ENCODE data around the gene CIB2. TPM values are rescaled to one million over a fixed set of nuclear protein-coding genes. Genes with fewer than 3 reads are reported as not detected.

Gene CIB2
- total RNA-seq, 1 experiment from 2014 or later = 43.2 TPM

DNA sequence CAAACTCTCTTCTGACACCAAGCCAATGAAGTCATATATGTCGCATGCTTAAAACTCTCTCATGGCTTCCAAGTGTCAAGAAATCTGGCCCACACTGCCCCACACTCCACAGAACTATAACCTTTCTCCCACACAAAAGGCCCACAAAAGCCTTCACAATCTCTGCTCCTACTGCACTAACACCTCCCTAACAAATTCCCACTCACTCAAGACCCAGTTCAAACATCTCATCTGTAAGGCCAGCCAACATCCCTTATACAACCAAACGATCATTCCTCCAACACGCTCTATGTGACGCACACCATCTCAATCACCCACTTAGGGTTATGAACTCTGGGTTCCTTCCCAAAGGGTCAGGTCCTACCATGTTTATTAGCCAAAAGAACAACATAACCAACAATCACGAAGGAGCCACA, 67.3 kb downstream of the CIB2 start:
- no peaks in the 10 kb centered on the region for H3K9me3 Mint-ChIP-seq
- no peaks in the 10 kb centered on the region for H3K27me3 Mint-ChIP-seq (ENCODE audit: low read depth)
- peaks cover 18 to 44% of the 10 kb centered on the region in 2 experiments for H3K4me1 Mint-ChIP-seq
- Histone ChIP-seq H2BK5ac (ENCODE audit: insufficient read length, low read length) (no peak overlapping the region), H4K8ac (replicated peaks; ENCODE audit: insufficient read length, low read depth, low read length) (no peak overlapping the region), H2AFZ (ENCODE audit: low read length) (no peak overlapping the region), H3K18ac (ENCODE audit: insufficient read length, low read depth, low read length) (no peak overlapping the region), H3K9ac (ENCODE audit: extremely low read depth, insufficient read length, low read length) (no peak overlapping the region), H3K23me2 (ENCODE audit: insufficient read length, low read depth, low read length, poor library complexity, severe bottlenecking) (no peaks in the 10 kb centered on the region), H3K79me2 (ENCODE audit: insufficient read depth, low read length) (peaks cover 3% of the 10 kb centered on the region; the same call in 1 of the 2 replicates), H4K20me1 (ENCODE audit: control insufficient read depth, insufficient read depth, insufficient read length) (no peaks in the 10 kb centered on the region), H3T11ph (ENCODE audit: low read length) (no peak overlapping the region), H3K56ac (ENCODE audit: insufficient read length, low read depth, low read length) (no peak overlapping the region), H2BK120ac (ENCODE audit: low read depth, low read length, poor library complexity, severe bottlenecking) (no peak overlapping the region), H4K91ac (ENCODE audit: insufficient read length, low read depth, low read length) (no peak overlapping the region), H3K14ac (ENCODE audit: insufficient read depth, low read length) (no peak overlapping the region), H3K27ac (ENCODE audit: insufficient read length, low read depth, low read length) (no peak overlapping the region), H2BK20ac (ENCODE audit: low read depth, low read length, poor library complexity, severe bottlenecking) (no peak overlapping the region), H3K4me2 (ENCODE audit: insufficient read depth, insufficient read length, low read length) (no peak overlapping the region), H2AK5ac (ENCODE audit: insufficient read length, low read length) (no peak overlapping the region), H2BK12ac (ENCODE audit: insufficient read length, low read depth, low read length) (no peak overlapping the region), H3K4ac (ENCODE audit: low read depth, low read length) (no peak overlapping the region), H3K27me3 (ENCODE audit: insufficient read depth, low read length) (no peaks in the 10 kb centered on the region), H4K5ac (ENCODE audit: insufficient read length, low read depth, low read length) (no peak overlapping the region), H3K4me1 (ENCODE audit: insufficient read depth, low read length) (peaks cover 12% of the 10 kb centered on the region), H3K23ac (ENCODE audit: insufficient read length, low read depth, low read length) (no peak overlapping the region), H3K79me1 (ENCODE audit: insufficient read depth, low read depth, low read length, poor library complexity, severe bottlenecking) (peaks cover 2% of the 10 kb centered on the region), H2BK15ac (ENCODE audit: low read depth, low read length) (no peak overlapping the region), H3K9me3 (ENCODE audit: control insufficient read depth, low read depth, low read length) (no peaks in the 10 kb centered on the region)
- H3K27ac Mint-ChIP-seq = no peak overlapping the region
- no peak overlapping the region for H3K4me3 Mint-ChIP-seq
- H3K36me3 Mint-ChIP-seq (ENCODE audit: insufficient read depth in 1 of 3, low read depth in 3 of 3) = no peaks in the 10 kb centered on the region
- no peak for DNase-seq
- 100% methylated on average over 1 of the region's 5 CpGs for WGBS (ENCODE audit: extremely low coverage, insufficient read length, low lambda C conversion rate)
- TF ChIP-seq, protein P1, sequence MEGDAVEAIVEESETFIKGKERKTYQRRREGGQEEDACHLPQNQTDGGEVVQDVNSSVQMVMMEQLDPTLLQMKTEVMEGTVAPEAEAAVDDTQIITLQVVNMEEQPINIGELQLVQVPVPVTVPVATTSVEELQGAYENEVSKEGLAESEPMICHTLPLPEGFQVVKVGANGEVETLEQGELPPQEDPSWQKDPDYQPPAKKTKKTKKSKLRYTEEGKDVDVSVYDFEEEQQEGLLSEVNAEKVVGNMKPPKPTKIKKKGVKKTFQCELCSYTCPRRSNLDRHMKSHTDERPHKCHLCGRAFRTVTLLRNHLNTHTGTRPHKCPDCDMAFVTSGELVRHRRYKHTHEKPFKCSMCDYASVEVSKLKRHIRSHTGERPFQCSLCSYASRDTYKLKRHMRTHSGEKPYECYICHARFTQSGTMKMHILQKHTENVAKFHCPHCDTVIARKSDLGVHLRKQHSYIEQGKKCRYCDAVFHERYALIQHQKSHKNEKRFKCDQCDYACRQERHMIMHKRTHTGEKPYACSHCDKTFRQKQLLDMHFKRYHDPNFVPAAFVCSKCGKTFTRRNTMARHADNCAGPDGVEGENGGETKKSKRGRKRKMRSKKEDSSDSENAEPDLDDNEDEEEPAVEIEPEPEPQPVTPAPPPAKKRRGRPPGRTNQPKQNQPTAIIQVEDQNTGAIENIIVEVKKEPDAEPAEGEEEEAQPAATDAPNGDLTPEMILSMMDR (conservative IDR thresholded peaks at IDR 0.05) = no peak
